ENCODE data around the gene ABCC4.

The ABCC4 gene

GRCh38 chr13:95003019-95003813 is 298.0 kb downstream of the ABCC4 start:
- no peak for DNase-seq (ENCODE audit: low read depth in 1 of 2, low spot score in 1 of 2)

- no peak for DNase-seq (ENCODE audit: low read depth in 1 of 2, low spot score in 1 of 2)
Measured at GRCh38 chr13:95002126-95002525, 299.1 kb downstream of the ABCC4 start.

- DNase-seq (ENCODE audit: low read depth in 1 of 2, low spot score in 1 of 2), result no peak
Measured at GRCh38 chr13:94999871-95000270, 301.4 kb downstream of the ABCC4 start.

GRCh38 chr13:94997126-94997525 is 304.1 kb downstream of the ABCC4 start:
- DNase-seq (ENCODE audit: low read depth in 1 of 2, low spot score in 1 of 2), result no peak

- no peak for DNase-seq (ENCODE audit: low read depth in 1 of 2, low spot score in 1 of 2)
Measured at GRCh38 chr13:94996445-94996844, 304.8 kb downstream of the ABCC4 start.

GRCh38 chr13:94994506-94994905 is 306.7 kb downstream of the ABCC4 start:
- DNase-seq (ENCODE audit: low read depth in 1 of 2, low spot score in 1 of 2), result no peak

- DNase-seq (ENCODE audit: low read depth in 1 of 2, low spot score in 1 of 2), result no peak
Measured at GRCh38 chr13:94993616-94994015, 307.6 kb downstream of the ABCC4 start.

- no peak for DNase-seq (ENCODE audit: low read depth in 1 of 2, low spot score in 1 of 2)
Measured at GRCh38 chr13:94992036-94992960, 309.0 kb downstream of the ABCC4 start.

- DNase-seq (ENCODE audit: low read depth in 1 of 2, low spot score in 1 of 2), result no peak
Measured at GRCh38 chr13:94988654-94989053, 312.6 kb downstream of the ABCC4 start.

GRCh38 chr13:94987869-94988268 is 313.4 kb downstream of the ABCC4 start:
- no peak for DNase-seq (ENCODE audit: low read depth in 1 of 2, low spot score in 1 of 2)

- DNase-seq (ENCODE audit: low read depth in 1 of 2, low spot score in 1 of 2), result no peak
Measured at GRCh38 chr13:94987081-94987480, 314.2 kb downstream of the ABCC4 start.

GRCh38 chr13:94984958-94985357 is 316.3 kb downstream of the ABCC4 start:
- DNase-seq (ENCODE audit: low read depth in 1 of 2, low spot score in 1 of 2), result no peak

GRCh38 chr13:94978516-94978915 is 322.7 kb downstream of the ABCC4 start:
- no peak for DNase-seq (ENCODE audit: low read depth in 1 of 2, low spot score in 1 of 2)

GRCh38 chr13:94974015-94974951 is 327.0 kb downstream of the ABCC4 start:
- DNase-seq (ENCODE audit: low read depth in 1 of 2, low spot score in 1 of 2), result no peak

- no peak for DNase-seq (ENCODE audit: low read depth in 1 of 2, low spot score in 1 of 2)
Measured at GRCh38 chr13:94972262-94972661, 329.0 kb downstream of the ABCC4 start.

Measured in activated CD4-positive, alpha-beta T cell treated with anti-CD3 and anti-CD28 coated beads, Interleukin-2, amount 50 U/mL, for 24 hours (primary cell).